COLO668 (cell line): ENCODE results near the gene OR2B3.
A peak's percentile ranks its signal among the peaks of the same experiment; 100 is the strongest.
"Not testable (repeated sequence)": the region's sequence is repeated elsewhere in the genome, so short reads cannot be mapped to it uniquely, and the experiment has no call there.

ENCODE experiments used
- DNase-seq: peaks from one replicate; lab custom pipeline; 2025; ENCODE audit not compliant: unreplicated experiment; lab: John Stamatoyannopoulos, UW

The OR2B3 gene

GRCh38 chr6:29087213-29087612 is at the start of gene OR2B3:
Gene OR2B3 (minus strand): TSS chr6:29087313. CDS start chr6:29087248, 65 bp downstream.
- no peak for DNase-seq

- no peak for DNase-seq
Measured at GRCh38 chr6:29131691-29132090, 44.6 kb upstream of the OR2B3 start.

GRCh38 chr6:29130644-29131043 is 43.5 kb upstream of the OR2B3 start:
- DNase-seq, result no peak

GRCh38 chr6:29129326-29130012 is 42.4 kb upstream of the OR2B3 start:
- DNase-seq, result no peak

- DNase-seq, result not testable (repeated sequence)
Measured at GRCh38 chr6:29114964-29115363, 27.9 kb upstream of the OR2B3 start.

GRCh38 chr6:29112135-29112534 is 25.0 kb upstream of the OR2B3 start:
- DNase-seq, result no peak

- DNase-seq, result no peak
Measured at GRCh38 chr6:29107758-29108157, 20.6 kb upstream of the OR2B3 start, which contains the start of gene OR2J3. Gene OR2J3 (plus strand): TSS chr6:29108058. CDS start chr6:29111891, 3,833 bp downstream.

- no peak for DNase-seq
Measured at GRCh38 chr6:29099190-29099589, 12.1 kb upstream of the OR2B3 start, which contains the start of gene OR2J1. Gene OR2J1 (plus strand): TSS chr6:29099490. CDS start chr6:29100943, 1,453 bp downstream.

GRCh38 chr6:29097803-29098202 is 10.7 kb upstream of the OR2B3 start:
- no peak for DNase-seq

- no peak for DNase-seq
Measured at GRCh38 chr6:29092957-29093356, 5.8 kb upstream of the OR2B3 start.

GRCh38 chr6:29082457-29082856 is 4.7 kb downstream of the OR2B3 start:
- no peak for DNase-seq

- DNase-seq, result no peak
Measured at GRCh38 chr6:29081312-29081711, 5.8 kb downstream of the OR2B3 start.

GRCh38 chr6:29079203-29079602 is 7.9 kb downstream of the OR2B3 start:
- no peak for DNase-seq

GRCh38 chr6:29071831-29072723 is 15.0 kb downstream of the OR2B3 start:
- DNase-seq, result peak; percentile 2

GRCh38 chr6:29051680-29052079 is 35.4 kb downstream of the OR2B3 start:
- no peak for DNase-seq

- DNase-seq, result no peak
Measured at GRCh38 chr6:29045075-29045474, 42.0 kb downstream of the OR2B3 start, which contains the start of gene OR2W1. Gene OR2W1 (minus strand): TSS chr6:29045175. CDS start chr6:29045175, 0 bp downstream.
